ENCODE results near the gene MAGOH. TPM values are rescaled to one million over a fixed set of nuclear protein-coding genes. Genes with fewer than 3 reads are reported as not detected.

Gene MAGOH
- total and polyA plus RNA-seq, 10 of the 15 experiments (the other 5 are each of a cell fraction or from before 2014, with no cell fraction given): 62.6 to 261 (median 89.8) TPM

- in situ Hi-C loops (cut with MboI) (loop anchor here (5.0 kb wide), 1 partner anchor 116 kb away; no protein-coding TSS in a partner anchor), intact Hi-C loops (cut with micrococcal nuclease; ENCODE audit: unreplicated experiment) (no loop called here)
- H3K9me3 ChIP-seq (replicated peaks; ENCODE audit: control insufficient read depth, insufficient read depth, low read length): no peaks in the 10 kb centered on the region
- FAIRE-seq: no peak
- no TSS peak for BruUV-seq (replicated peaks)
- peaks cover 6 to 30% of the 10 kb centered on the region in 2 experiments; a peak in 3 of 4 replicates for H3K36me3 ChIP-seq (ENCODE audit: control insufficient read depth in 2 of 2, insufficient read depth in 2 of 2, low read length in 1 of 2)
- POLR2A ChIA-PET: no interaction called here
- ATAC-seq: no peak
- no peak overlapping the region for H2AFZ ChIP-seq (ENCODE audit: control insufficient read depth, low read depth, low read length)
- H3K4me2 ChIP-seq (ENCODE audit: control insufficient read depth, insufficient read depth): no peak overlapping the region
- no peak overlapping the region for H3K4me3 ChIP-seq
- TF ChIP-seq CREB1 (IDR thresholded peaks at IDR 0.05; ENCODE audit: low read depth): no peak
- no peak for TF ChIP-seq SIN3A (IDR thresholded peaks at IDR 0.05; ENCODE audit: low read depth, low read length)
- TF ChIP-seq NRF1 (conservative IDR thresholded peaks at IDR 0.05; ENCODE audit: low read depth, low read length): no peak
- TF ChIP-seq CHD1 (IDR thresholded peaks at IDR 0.05; ENCODE audit: low read depth, low read length): no peak
- no peak for TF ChIP-seq POLR2AphosphoS5 (IDR thresholded peaks at IDR 0.05; ENCODE audit: low read length)
- TF ChIP-seq SPI1 (IDR thresholded peaks at IDR 0.05; ENCODE audit: borderline replicate concordance, insufficient read depth, low read depth, low read length): no peak
- TF ChIP-seq SREBF2 (IDR thresholded peaks at IDR 0.05; ENCODE audit: low read length): no peak
- no peak for TF ChIP-seq SREBF1 (IDR thresholded peaks at IDR 0.05; ENCODE audit: low read length)
- no peak for TF ChIP-seq SP1 (IDR thresholded peaks at IDR 0.05; ENCODE audit: low read depth, low read length)
- TF ChIP-seq HDGF (IDR thresholded peaks at IDR 0.05): no peak
- no peak for TF ChIP-seq RELB (IDR thresholded peaks at IDR 0.05; ENCODE audit: low read depth)
- TF ChIP-seq BRCA1 (IDR thresholded peaks at IDR 0.05; ENCODE audit: low read depth, low read length): no peak
- TF ChIP-seq MEF2B (IDR thresholded peaks at IDR 0.05; ENCODE audit: partially characterized antibody, poor library complexity, severe bottlenecking): no peak
- SMC1A ChIA-PET (ENCODE audit: uncharacterized antibody, unreplicated experiment): interaction anchor here (0.7 kb wide), 1 partner anchor 117 kb away, joined by 3 read pairs; no protein-coding TSS in a partner anchor
- CTCF ChIA-PET: interaction anchor here (0.7 kb wide), 1 partner anchor 117 kb away, joined by 5 read pairs; no protein-coding TSS in a partner anchor
- no peak for DNase-seq (ENCODE audit: low read depth, low spot score)
- no peak overlapping the region for H3K9ac ChIP-seq (ENCODE audit: control insufficient read depth, insufficient read depth, low read length)
- H3K4me1 ChIP-seq (ENCODE audit: control insufficient read depth, insufficient read depth, low read length): no peaks in the 10 kb centered on the region
- H3K27me3 ChIP-seq (replicated peaks in 1 of 2; ENCODE audit: control insufficient read depth in 2 of 2, insufficient read depth in 2 of 2, low read length in 1 of 2): no peaks in the 10 kb centered on the region
- RAD21 ChIA-PET (ENCODE audit: unreplicated experiment): interaction anchor here (0.6 to 1.3 kb wide), 3 partner anchors 14 to 284 kb away, joined by 3 to 6 read pairs (median 3); no protein-coding TSS in a partner anchor
- H3K79me2 ChIP-seq (ENCODE audit: control insufficient read depth, insufficient read depth, low read length): no peaks in the 10 kb centered on the region
- no peaks in the 10 kb centered on the region for H4K20me1 ChIP-seq (ENCODE audit: control insufficient read depth, insufficient read depth)
- no peak overlapping the region for H3K27ac ChIP-seq (ENCODE audit: control insufficient read depth, insufficient read depth)
- 96% methylated on average over 16 of the region's 48 CpGs for WGBS (ENCODE audit: insufficient coverage, insufficient replicate concordance, low lambda C conversion rate, missing lambda C conversion rate)
Observed at GRCh38 chr1:53276153-53276901, 38.0 kb upstream of the MAGOH start.

All from GM12878 (cell line).